Caco-2 (cell line): ENCODE results near the gene ZNF408. TPM values are rescaled to one million over a fixed set of nuclear protein-coding genes. Genes with fewer than 3 reads are reported as not detected.

Source experiments
- BruUV-seq: library from RNA; stranded (reverse); fragments of 400-500 nt; replicated peaks from 2 replicates; lab custom pipeline; 2021; lab: Mats Ljungman, UMichigan
- CTCF ChIA-PET: fragments of 300-600 bp; sonication (Branson Sonifier 250); formaldehyde crosslinking; loops from one replicate; lab custom pipeline; 2022; ENCODE audit warnings: antibody characterized with exemption; lab: Charles Lee
- POLR2A ChIA-PET: fragments of 300-600 bp; sonication (Branson Sonifier 250); formaldehyde crosslinking; loops from one replicate; lab custom pipeline; 2022; ENCODE audit warnings: antibody characterized with exemption; lab: Charles Lee
- DNase-seq, 2 experiments: peaks; one replicate each; pipeline versions ENCODE4 v3.0.0 to v3.0.0-alpha.2; 2020 to 2022
- H3K27me3 ChIP-seq: replicated peaks from 2 replicates; pipeline ENCODE4 v1.6.0; 2011; ENCODE audit warnings: low read length; ENCODE audit not compliant: control insufficient read depth, insufficient read depth
- H3K36me3 ChIP-seq: 2 replicates; pipeline ENCODE4 v1.5.1; 2011; ENCODE audit warnings: low read length; ENCODE audit not compliant: control insufficient read depth, insufficient read depth
- H3K4me1 ChIP-seq: fragments of 250-450 bp; sonication (Bioruptor Pico); 2 replicates; pipeline ENCODE4 v1.5.1; 2020; ENCODE audit warnings: mild to moderate bottlenecking
- H3K4me3 ChIP-seq: 2 replicates; pipeline ENCODE4 v1.5.1; 2011; ENCODE audit warnings: low read depth, mild to moderate bottlenecking, control low read depth, low read length
- H3K9me3 ChIP-seq: fragments of 250-450 bp; sonication (Bioruptor Pico); 2 replicates; pipeline ENCODE4 v1.5.1; 2020; ENCODE audit warnings: mild to moderate bottlenecking, moderate library complexity
- H3K27ac Mint-ChIP-seq: one replicate; pipeline ENCODE4 v1.8.0; 2022; ENCODE audit warnings: mixed read lengths; ENCODE audit not compliant: unreplicated experiment
- H3K27me3 Mint-ChIP-seq: one replicate; pipeline ENCODE4 v1.8.0; 2022; ENCODE audit warnings: mixed read lengths; ENCODE audit not compliant: insufficient read depth, unreplicated experiment
- H3K36me3 Mint-ChIP-seq: one replicate; pipeline ENCODE4 v1.8.0; 2022; ENCODE audit warnings: mild to moderate bottlenecking, mixed read lengths; ENCODE audit not compliant: insufficient read depth, unreplicated experiment
- H3K4me1 Mint-ChIP-seq: one replicate; pipeline ENCODE4 v1.8.0; 2022; ENCODE audit warnings: low read depth, mixed read lengths; ENCODE audit not compliant: unreplicated experiment
- H3K4me3 Mint-ChIP-seq: one replicate; pipeline ENCODE4 v1.8.0; 2022; ENCODE audit warnings: mild to moderate bottlenecking, moderate library complexity, mixed read lengths; ENCODE audit not compliant: unreplicated experiment
- H3K9me3 Mint-ChIP-seq: one replicate; pipeline ENCODE4 v1.8.0; 2022; ENCODE audit warnings: mixed read lengths; ENCODE audit not compliant: unreplicated experiment
- CTCF ChIP-seq, 2 experiments: fragments of 200-600 bp in 1 of 2; IDR thresholded peaks; 1 replicate in 1 of 2; 2 replicates in 1 of 2; pipeline versions ENCODE4 v1.5.1 to v1.8.0; 2011 to 2022; ENCODE audit warnings: antibody characterized with exemption in 1 of 2, control low read depth in 1 of 2, inconsistent platforms in 1 of 2, low read depth in 1 of 2, low read length in 1 of 2, mild to moderate bottlenecking in 1 of 2, moderate library complexity in 1 of 2; ENCODE audit not compliant: insufficient read depth in 1 of 2, severe bottlenecking in 1 of 2, unreplicated experiment in 1 of 2
- intact Hi-C: fragments of 100-400 bp; cut with micrococcal nuclease; formaldehyde crosslinking; loops from one replicate; pipeline ENCODE4 v1.10.0; 2022; ENCODE audit not compliant: unreplicated experiment
- total RNA-seq: library from RNA; stranded (reverse); gene quantifications from 2 replicates; pipeline ENCODE4 v1.2.3, GENCODE V29; 2022

Gene ZNF408
- total RNA-seq, 1 experiment from 2014 or later = 23.3 TPM

DNA sequence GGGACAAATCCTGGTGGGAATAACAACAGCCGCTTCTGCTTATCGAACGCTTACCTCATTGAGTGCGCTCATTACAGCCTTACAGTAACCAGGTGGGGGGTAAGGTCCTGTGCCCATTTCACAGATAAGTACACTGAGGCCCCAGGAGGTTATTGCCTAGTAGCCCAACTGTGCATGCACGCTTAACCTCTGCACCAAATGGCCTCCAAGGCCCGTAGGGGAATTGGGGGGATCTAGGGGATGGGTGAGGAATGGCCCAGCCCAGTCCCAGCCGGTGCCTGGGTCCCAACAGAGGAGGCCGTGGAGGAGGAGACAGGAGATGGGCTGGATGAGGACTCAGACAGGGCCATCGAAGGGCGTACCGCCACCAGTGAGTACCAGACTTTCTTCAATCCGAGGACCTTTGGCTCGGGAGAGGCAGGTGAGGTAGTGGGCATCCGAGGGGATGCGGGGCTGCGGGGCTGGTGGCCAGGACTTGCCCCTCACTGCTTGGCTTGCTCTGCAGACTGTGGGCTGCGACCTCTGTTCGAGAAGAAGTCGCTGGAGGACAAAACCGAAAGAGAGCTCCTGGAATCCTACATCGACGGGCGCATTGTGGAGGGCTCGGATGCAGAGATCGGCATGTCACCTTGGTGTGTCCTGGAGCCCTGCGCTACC, 25.5 kb downstream of the ZNF408 start:
- TF ChIP-seq CTCF (IDR thresholded peaks at IDR 0.05; ENCODE audit: insufficient read depth in 1 of 2, low read depth in 1 of 2, low read length in 1 of 2, severe bottlenecking in 1 of 2, unreplicated experiment in 1 of 2) = no peak
- H3K36me3 Mint-ChIP-seq = peaks cover 2% of the 10 kb centered on the region
- CTCF ChIA-PET = no interaction called here
- H3K27me3 Mint-ChIP-seq = no peaks in the 10 kb centered on the region
- H3K4me3 ChIP-seq = no peak overlapping the region
- no peaks in the 10 kb centered on the region for H3K27me3 ChIP-seq
- intact Hi-C loops = no loop called here
- peaks cover 9% of the 10 kb centered on the region for H3K36me3 ChIP-seq
- no peak for DNase-seq
- POLR2A ChIA-PET = no interaction called here
- no peaks in the 10 kb centered on the region for H3K9me3 Mint-ChIP-seq
- BruUV-seq = no TSS peak
- H3K4me1 ChIP-seq = no peaks in the 10 kb centered on the region
- no peak overlapping the region for H3K4me3 Mint-ChIP-seq
- no peaks in the 10 kb centered on the region for H3K4me1 Mint-ChIP-seq
- no peaks in the 10 kb centered on the region for H3K9me3 ChIP-seq
- H3K27ac Mint-ChIP-seq = no peak overlapping the region

DNA sequence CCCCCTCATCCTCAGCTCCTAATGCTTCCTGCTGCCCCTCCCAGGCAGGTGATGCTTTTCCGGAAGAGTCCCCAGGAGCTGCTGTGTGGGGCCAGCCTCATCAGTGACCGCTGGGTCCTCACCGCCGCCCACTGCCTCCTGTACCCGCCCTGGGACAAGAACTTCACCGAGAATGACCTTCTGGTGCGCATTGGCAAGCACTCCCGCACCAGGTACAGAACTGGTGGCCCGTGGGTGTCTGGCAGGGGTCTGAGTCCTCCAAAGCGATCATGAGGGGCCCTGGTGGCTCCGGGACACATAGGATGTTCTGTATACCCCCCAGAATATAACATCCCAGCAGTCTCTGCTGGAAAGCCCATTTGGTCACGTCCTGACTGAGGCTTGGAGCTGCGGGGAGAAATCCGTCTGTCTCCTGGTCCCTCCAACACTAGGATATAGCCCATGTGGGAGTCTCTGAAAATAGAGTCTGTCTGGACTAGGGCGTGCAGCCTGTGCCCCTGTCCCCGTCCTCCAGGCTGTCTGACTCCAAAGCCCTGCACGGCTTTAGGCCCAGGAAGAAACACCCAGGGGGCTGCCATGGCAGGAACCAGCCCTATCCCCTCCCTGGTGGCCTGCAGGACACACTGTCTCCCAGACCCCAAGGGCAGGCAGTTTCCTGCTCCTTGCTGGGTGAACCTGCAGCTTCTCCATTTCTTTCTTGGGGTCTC, 27.3 kb downstream of the ZNF408 start:
- H3K27me3 Mint-ChIP-seq = no peaks in the 10 kb centered on the region
- H3K36me3 ChIP-seq = peaks cover 7% of the 10 kb centered on the region
- no peak for DNase-seq
- H3K4me1 Mint-ChIP-seq = no peaks in the 10 kb centered on the region
- H3K4me1 ChIP-seq = no peaks in the 10 kb centered on the region
- CTCF ChIA-PET = interaction anchor here (0.6 kb wide), 1 partner anchor 487 kb away, joined by 3 read pairs; the partner anchor contains the start of gene DDB2
- POLR2A ChIA-PET = no interaction called here
- no TSS peak for BruUV-seq
- no peak overlapping the region for H3K4me3 ChIP-seq
- intact Hi-C loops = no loop called here
- TF ChIP-seq CTCF (IDR thresholded peaks at IDR 0.05; ENCODE audit: insufficient read depth in 1 of 2, low read depth in 1 of 2, low read length in 1 of 2, severe bottlenecking in 1 of 2, unreplicated experiment in 1 of 2) = no peak
- no peaks in the 10 kb centered on the region for H3K9me3 ChIP-seq
- H3K27ac Mint-ChIP-seq = no peak overlapping the region
- no peaks in the 10 kb centered on the region for H3K9me3 Mint-ChIP-seq
- no peaks in the 10 kb centered on the region for H3K27me3 ChIP-seq
- peaks cover 7% of the 10 kb centered on the region for H3K36me3 Mint-ChIP-seq
- H3K4me3 Mint-ChIP-seq = no peak overlapping the region

GRCh38 chr11:46728659-46729040, 27.8 kb downstream of the ZNF408 start:
- H3K36me3 ChIP-seq = peaks cover 7% of the 10 kb centered on the region
- intact Hi-C loops = no loop called here

More at GRCh38 chr11:46728659-46729040, 27.8 kb downstream of the ZNF408 start:
- H3K36me3 Mint-ChIP-seq = peaks cover 11% of the 10 kb centered on the region
- no peaks in the 10 kb centered on the region for H3K9me3 ChIP-seq
- H3K4me3 ChIP-seq = no peak overlapping the region
- H3K27ac Mint-ChIP-seq = no peak overlapping the region
- no peak for TF ChIP-seq CTCF (IDR thresholded peaks at IDR 0.05; ENCODE audit: insufficient read depth in 1 of 2, low read depth in 1 of 2, low read length in 1 of 2, severe bottlenecking in 1 of 2, unreplicated experiment in 1 of 2)
- CTCF ChIA-PET = interaction anchor here (0.6 kb wide), 1 partner anchor 486 kb away, joined by 3 read pairs; the partner anchor contains the start of gene DDB2
- DNase-seq = no peak
- no peaks in the 10 kb centered on the region for H3K9me3 Mint-ChIP-seq
- no TSS peak for BruUV-seq
- no peaks in the 10 kb centered on the region for H3K4me1 Mint-ChIP-seq
- no peaks in the 10 kb centered on the region for H3K27me3 Mint-ChIP-seq
- no peaks in the 10 kb centered on the region for H3K4me1 ChIP-seq
- H3K4me3 Mint-ChIP-seq = no peak overlapping the region
- H3K27me3 ChIP-seq = no peaks in the 10 kb centered on the region
- POLR2A ChIA-PET = no interaction called here
